Measurements from ENCODE around the gene RBFOX1.

DNA sequence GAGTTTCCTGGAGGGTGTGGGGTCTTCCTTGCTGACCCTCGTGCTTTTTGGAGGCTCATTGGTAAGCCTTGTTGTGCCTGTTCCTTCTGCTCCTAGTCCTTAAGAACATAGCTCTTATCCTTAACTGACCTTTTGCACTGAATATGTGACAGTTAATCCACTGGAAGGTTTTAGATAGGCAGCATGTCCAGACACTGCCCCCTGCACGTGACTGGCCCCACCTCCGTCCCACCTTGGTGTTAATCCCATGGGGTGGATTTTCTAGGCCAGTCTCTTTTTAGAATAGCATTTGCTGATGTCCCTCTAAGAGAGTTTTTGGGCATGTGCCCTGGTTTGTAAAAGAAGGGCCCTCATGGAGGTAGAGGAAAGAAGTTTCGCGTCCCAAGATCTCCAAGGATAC, 58.3 kb downstream of the RBFOX1 start:
- TF ChIP-seq, protein P1, sequence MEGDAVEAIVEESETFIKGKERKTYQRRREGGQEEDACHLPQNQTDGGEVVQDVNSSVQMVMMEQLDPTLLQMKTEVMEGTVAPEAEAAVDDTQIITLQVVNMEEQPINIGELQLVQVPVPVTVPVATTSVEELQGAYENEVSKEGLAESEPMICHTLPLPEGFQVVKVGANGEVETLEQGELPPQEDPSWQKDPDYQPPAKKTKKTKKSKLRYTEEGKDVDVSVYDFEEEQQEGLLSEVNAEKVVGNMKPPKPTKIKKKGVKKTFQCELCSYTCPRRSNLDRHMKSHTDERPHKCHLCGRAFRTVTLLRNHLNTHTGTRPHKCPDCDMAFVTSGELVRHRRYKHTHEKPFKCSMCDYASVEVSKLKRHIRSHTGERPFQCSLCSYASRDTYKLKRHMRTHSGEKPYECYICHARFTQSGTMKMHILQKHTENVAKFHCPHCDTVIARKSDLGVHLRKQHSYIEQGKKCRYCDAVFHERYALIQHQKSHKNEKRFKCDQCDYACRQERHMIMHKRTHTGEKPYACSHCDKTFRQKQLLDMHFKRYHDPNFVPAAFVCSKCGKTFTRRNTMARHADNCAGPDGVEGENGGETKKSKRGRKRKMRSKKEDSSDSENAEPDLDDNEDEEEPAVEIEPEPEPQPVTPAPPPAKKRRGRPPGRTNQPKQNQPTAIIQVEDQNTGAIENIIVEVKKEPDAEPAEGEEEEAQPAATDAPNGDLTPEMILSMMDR (IDR thresholded peaks at IDR 0.05), result no peak
- no peak for TF ChIP-seq POLR2A (IDR thresholded peaks at IDR 0.05)

Measured in Peyer's patch (tissue), 4 donors.